Measurements from ENCODE around the gene SHISA3.

Gene SHISA3

GRCh38 chr4:42392436-42392835, 4.9 kb upstream of the SHISA3 start:
- no peak for DNase-seq

DNA sequence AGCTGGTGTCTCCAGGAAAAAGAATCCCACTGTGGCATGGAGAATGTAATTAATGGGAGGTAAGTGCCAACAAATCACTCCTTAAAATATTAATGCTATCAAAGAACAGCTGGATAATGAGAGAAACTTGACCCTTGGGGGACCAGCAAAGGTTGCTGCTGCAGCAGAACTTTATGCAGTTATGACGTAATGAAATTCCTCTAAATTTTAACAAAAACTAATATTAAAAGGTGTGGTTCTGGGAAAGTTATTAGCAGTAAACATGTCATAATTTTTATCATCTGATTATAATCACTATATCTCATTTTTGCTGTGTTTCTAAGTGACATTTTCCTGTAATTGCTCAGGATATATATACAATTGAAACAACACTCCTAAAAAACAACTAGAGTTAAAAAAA, 1.7 kb upstream of the SHISA3 start:
- no peak for DNase-seq

DNA sequence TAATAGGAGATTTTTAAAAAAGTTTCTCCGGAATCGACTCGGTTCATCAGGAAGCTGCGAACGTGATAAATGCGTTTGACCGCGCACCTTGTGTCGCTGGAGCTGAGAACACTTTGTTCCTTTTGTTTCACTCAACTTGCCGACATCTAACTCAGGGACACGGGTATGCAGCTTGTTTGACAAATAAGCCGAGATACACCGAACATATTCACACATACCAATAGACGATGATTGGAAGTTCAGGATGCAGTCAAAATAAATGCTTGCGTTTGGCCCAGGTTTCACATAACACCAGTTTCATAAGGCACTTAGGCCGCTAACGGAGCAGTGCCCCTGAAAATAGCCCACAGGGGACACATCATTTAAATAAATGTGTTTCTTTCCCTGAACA, 932 bp upstream of the SHISA3 start:
- no peak for DNase-seq

DNA sequence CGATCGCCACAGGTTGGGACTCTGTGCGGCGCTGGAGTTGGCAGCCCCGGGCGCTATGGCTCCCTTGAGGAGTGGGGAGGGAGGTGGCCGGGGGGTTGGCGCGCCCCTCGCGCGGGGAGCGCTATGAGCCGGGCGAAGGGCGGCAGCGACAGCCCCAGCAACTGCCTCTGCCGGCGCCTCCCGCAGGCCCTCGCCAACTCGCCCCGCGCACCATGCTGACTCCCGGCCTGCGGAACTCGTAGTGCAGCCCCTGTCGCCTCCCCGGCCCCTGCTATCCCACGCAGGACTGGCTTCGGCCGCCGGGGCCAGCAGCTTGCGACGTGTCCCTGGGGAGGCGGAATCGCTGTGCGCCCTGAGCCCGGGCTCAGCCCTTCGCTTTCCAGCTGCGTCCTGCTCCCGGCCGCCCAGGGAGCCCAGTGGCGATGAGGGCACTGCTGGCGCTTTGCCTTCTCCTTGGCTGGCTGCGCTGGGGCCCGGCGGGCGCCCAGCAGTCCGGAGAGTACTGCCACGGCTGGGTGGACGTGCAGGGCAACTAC, 415 bp downstream of the SHISA3 start:
- no peak for DNase-seq

DNA sequence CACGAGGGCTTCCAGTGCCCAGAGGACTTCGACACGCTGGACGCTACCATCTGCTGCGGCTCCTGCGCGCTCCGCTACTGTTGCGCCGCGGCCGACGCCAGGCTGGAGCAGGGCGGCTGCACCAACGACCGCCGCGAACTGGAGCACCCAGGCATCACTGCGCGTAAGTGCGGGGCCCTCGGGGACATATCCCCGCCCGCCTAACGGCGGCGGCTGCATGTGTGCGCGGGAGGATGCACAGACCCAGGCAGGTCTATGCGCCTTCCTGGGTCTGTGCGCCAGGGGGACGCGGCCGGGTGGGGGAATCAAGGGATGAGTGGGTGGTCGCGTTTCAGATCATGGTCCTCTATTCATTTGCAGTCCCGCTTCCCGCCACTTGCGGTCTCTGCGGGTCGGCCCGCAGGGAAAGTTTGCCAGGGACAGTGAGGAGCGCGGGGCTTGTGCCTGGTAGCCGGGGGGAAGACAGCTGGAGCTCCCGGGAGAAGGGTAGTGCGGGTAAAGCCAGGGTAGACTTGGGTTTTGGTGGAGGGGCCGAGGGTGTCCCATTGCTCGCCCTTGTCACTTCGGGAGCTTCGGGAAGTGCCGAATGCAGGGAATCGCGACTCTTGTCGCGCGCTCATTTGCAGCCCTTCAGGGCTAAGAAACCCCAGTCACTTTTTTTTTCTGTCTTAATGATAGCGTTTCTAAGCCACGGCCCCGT, 1.0 kb downstream of the SHISA3 start:
- DNase-seq, result no peak

DNA sequence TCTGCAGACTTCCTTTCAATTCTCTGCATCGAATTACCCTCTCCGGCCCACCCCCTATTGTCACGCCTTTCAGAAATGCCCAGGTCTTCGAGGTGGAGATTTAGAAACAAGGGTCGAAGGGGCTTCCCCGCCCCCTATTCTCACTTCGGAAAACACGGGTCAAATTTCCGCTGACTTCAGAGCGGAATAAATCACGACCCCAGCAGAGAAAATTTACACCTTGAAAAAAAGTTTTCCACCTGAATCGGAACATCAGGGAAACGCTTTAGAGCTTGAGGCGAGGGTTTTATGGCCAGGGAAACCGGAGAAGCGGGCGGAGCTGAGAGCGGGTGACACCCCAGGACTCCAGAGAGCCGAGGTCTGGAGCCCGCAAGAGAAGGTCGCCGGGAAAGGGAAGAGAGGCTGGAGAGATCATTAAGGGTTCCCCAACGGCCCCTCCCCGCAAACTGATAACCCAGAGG, 1.6 kb downstream of the SHISA3 start:
- no peak for DNase-seq

DNA sequence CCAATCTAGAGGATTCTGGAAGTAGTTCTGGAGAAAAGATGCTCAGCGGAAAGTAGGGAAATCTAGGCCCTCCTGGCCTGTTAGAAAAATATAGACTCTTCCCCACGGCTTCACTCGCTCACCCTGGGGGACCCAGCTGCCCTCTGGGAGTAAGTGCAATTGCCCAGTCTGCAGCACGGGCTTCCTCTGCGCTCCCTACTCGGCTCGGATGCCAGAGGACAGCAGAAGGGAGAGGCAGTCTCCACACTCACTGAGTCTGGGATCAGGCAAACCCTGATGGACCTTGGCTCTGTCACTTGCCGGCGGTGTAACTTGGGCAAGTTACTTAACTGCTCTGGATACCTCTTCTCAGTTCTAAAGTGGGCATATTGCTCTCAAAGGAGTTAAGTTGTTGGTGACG, 2.1 kb downstream of the SHISA3 start:
- no peak for DNase-seq

DNA sequence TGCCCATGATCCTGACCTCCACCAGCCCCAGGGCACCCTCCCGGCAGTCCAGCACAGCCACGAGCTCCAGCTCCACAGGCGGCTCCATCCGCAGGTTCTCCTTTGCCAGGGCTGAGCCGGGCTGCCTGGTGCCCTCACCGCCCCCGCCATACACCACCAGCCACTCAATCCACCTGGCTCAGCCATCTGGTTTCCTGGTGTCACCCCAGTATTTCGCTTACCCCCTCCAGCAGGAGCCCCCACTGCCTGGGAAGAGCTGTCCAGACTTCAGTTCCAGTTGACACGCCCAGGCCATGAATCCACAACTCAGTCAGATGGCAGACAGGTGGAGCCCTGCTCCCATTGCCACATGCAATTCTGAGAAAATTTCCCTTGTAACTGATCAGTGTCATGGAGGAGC, 3.9 kb downstream of the SHISA3 start:
- no peak for DNase-seq

DNA sequence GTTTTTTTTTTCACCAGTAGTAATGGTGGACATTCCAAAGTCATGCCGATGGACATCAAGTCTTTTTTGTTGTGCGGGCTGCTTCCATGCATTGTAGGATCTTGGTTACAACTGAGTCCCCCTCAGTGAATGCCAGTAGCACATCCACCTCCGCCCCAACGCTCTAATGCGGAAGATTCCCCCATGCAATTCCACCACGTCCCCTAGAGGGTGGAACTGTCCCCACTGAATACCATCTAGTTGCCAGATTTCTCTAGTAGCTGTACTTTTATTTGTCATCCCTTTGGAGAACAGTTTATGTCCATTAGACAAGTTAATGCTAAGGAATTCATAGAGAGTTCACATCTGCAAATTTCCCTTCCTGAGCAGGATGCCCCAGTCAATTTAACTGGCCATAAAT, 6.7 kb downstream of the SHISA3 start:
- no peak for DNase-seq

DNA sequence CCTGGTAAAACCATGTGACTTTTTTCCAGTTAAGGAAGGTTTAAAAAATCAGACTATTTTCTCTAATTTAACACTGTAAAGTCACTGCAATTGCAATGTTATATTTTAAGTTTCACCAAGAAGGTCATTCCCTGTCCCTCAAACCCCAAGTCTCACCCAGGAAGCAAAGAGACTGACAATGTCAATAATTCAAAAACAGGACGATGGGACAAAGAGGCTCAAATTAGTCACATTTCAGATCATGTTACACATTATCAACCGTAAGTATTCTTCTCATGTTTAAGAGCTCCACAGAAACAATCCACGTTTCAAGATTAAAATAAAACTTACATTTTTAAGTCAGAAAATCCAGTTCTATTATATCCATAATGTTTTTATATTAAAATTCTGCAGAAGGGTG, 13.2 kb downstream of the SHISA3 start:
- DNase-seq, result no peak

- DNase-seq, result no peak
Observed at GRCh38 chr4:42411803-42412202, 14.5 kb downstream of the SHISA3 start.

- no peak for DNase-seq
Observed at GRCh38 chr4:42412251-42412650, 15.0 kb downstream of the SHISA3 start.

- DNase-seq, result no peak
Observed at GRCh38 chr4:42415281-42415680, 18.0 kb downstream of the SHISA3 start.

GRCh38 chr4:42416017-42416416, 18.7 kb downstream of the SHISA3 start:
- no peak for DNase-seq

- DNase-seq, result no peak
Observed at GRCh38 chr4:42417550-42417949, 20.3 kb downstream of the SHISA3 start.

GRCh38 chr4:42420140-42420539, 22.9 kb downstream of the SHISA3 start:
- no peak for DNase-seq

DNA sequence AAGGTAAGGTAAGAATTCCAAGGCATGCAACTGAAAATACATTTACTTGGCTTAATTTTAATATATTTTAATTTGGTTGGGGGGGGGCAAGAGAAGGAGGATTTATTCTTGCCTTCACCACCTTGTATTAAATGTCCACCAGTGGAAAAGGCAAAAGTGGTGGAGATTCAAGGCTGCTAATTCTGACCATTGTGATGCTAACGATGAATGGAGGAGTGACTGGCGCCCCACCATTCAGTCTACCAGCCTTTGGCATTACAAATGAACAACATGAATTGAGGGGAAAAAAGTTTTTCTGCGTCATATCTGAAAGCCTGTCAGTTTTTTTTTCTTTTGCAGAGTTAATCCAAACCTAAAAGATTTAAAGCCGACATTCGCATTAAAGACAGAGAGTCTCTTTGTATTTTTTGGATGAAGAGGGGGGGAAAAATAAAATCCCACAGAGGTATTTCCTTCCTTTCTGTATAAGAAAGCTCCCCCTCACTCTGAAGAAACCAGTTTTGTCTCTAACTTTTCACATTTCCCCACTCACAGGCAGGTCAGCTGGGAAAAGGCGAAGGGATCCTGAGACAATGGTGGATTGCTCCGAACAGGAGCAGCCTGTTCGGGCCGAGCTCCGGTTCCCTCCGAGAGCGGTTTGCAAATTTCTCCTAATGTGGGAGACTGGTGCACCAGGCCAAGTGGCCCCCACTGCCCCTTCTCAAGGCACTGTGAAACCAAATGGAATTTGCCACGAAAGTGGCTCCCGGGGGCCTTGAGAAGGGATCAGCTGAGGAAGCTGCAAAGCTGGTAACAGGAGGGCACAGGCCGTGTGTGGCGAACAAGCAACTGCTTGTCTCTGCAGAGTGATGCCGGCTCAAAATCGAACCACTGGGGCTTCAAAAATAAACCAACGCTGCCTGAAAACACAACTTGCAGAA, 28.1 kb downstream of the SHISA3 start:
- DNase-seq, result no peak

DNA sequence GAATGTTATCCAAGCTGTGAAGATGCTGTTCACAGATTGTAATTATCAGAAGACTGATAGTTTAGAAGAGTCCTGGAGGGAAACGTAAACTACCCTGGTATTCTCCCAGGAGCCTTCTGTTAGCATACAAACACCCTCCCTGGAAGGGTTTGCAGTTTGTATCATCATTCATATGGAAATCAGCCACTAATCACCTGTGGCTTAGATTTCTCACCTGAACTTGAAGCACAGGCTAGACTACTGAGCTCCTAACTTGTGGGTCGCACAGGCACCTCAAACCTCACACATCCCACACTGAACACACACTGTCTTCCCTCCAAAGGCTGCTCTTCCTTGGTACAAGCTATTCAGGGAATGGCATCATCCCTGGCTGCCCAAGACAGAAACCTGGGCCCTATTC, 30.7 kb downstream of the SHISA3 start:
- no peak for DNase-seq

DNA sequence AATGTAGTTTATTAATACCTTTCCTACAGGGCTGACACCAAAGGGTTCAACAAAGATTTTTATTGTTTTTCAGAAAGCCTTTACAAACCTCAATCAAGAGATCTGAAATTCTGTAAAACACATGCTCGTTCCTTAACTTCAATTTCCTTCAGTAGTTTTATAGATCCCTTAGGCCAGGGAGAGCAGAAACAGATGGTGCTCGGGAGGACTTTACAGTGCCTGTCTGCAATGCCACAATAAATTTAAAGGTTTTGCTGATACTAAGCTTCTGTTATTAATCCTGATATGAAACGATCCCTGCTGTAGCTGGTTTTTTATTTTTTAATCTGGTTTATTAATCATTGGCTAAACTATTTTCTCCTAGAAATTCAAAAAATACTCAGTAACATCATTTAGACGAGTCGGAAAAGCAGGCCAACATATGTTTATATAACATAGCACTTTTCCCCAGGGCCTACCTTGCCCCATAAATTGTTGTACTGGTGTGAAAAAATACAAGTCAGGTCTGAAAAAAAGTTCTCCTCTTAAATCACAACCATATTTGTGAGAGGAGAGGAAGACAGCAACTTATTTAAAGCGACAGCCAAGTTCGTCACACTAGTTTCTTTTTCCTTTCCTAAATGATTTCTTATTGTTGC, 39.8 kb downstream of the SHISA3 start:
- no peak for DNase-seq

- DNase-seq, result no peak
Observed at GRCh38 chr4:42440083-42440482, 42.8 kb downstream of the SHISA3 start.

DNA sequence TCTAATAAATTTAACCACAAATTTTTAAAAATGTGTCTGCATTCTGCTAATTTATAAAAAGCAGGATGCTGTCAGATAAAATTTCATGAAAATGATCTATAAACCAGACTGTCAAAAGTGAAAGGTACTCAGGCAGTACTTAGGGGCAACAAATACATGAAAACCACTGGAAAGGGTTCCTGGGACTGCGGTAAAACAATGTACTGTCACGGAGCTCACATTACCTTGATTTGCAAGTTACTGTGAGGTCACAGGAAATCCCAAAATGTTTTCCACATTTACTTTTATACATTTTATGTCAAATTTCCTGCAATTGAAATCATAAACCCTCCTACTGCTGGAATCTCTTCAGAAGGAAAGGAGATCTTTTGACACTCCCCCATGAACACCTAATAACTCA, 45.3 kb downstream of the SHISA3 start:
- DNase-seq, result no peak

DNA sequence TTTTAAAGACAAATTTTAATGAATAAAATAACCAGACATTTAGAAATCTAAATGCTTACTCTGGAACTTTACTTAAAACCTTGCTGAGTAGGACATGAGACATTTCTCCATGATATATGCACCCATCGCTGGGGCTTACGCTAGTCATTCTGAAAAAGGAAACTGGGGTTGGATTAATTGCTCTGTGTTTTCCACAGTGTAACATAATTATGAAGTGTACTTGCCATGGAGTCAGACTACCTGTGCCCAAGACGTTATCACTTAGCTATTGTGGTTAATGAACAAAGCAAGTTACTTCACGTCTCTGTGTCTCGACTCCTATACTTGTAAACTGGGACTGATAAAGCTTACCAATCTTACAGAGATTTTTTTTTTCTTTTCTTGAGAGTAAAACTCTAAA, 47.8 kb downstream of the SHISA3 start:
- DNase-seq, result no peak

DNA sequence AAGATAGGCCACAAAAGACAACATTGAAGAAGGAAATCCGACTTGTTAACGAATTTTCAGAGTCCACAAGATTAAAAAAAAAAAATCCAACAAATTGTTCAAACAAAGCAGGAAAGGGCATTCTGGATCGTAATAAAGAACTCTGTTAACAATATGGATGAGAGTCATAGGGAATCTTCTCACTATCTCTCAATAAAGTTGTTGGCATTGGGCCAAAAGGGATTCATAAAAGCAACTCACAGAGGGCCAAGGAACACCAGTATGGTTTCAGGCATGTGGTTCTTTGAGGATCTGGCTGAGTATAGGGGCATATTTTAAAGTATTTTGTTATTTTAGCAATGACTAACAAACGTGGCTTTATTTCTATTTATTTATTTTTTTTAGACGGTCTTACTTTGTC, 49.5 kb downstream of the SHISA3 start:
- DNase-seq, result no peak
